ENCODE data around the gene KIAA1614. TPM values are rescaled to one million over a fixed set of nuclear protein-coding genes. Genes with fewer than 3 reads are reported as not detected.

Gene KIAA1614
- total RNA-seq, 4 donors from 2014 or later, result 2.5 to 7.7 (median 5.1) TPM

DNA sequence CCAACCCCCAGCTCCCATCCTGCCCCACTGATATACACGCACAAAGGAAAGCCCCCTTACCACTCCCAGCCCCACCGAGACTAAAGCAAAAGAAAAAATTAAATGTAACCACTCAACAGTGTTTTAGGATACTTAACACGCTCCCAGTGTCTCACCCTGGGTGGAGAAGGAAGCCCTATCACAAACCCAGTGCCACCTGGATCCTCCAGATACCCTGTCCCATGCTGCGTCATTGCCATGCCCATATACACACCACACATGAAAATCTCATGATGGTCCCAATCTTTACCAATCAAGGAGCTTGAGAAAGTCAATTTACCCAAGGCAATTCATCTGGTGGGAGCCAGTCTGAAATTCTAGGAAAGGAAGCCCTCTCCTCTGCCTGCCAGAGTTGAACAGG, 11.2 kb downstream of the KIAA1614 start:
- no peak for ATAC-seq (ENCODE audit: low FRiP score)
- TF ChIP-seq CTCF (IDR thresholded peaks at IDR 0.05), result no peak
- no peak for DNase-seq (ENCODE audit: low spot score)

DNA sequence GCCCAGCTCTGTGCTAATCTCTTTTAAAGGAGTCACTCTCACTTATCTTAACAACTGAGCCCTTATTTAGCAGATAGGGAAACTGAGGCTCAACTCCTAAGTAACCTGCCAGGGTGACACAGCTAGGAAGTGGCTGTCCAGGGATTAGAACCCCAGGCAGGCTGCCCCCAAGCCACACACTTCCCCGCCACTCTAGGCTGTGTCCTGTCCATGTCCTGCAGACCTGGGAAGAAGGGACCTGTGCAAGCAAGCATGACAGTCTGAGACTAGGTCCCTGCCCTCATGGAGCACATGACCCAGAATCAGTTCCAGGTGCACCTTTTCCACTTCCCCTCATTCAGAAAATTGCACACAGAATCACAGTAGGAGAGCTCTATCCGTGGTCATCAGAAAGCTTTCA, 12.2 kb downstream of the KIAA1614 start:
- TF ChIP-seq CTCF (IDR thresholded peaks at IDR 0.05), result no peak
- DNase-seq (ENCODE audit: low spot score) (no peak), ATAC-seq (ENCODE audit: low FRiP score) (no peak)

DNA sequence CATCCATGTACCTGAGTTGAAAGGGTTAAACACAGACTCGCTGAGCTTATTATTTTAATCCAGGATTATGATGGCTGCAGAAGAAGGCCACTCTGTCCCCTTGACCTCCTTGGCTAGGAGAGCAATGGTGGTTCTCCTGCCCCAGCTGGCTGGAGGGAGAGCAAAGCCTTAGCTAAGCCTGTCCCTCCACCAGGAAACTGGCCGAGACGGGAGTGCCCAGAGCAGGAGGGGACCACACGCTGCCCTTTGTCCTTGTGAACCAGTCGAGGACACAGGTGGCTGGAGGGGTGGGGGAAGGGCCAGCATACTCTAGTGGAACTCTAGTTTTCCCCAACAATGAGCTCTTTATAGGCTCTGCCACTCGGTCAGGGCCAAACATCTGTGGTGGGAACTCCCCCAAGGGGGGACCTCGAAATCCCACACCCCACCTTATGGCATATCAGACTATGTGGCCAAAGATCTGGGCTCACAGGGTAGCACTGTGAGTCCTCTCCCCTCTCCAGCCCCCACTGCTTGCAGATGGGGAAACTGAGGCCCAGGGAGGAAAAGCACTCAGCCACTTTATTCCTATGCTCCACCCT, 12.9 kb downstream of the KIAA1614 start:
- ATAC-seq (ENCODE audit: low FRiP score) (no peak), DNase-seq (ENCODE audit: low spot score) (no peak)
- no peak for TF ChIP-seq CTCF (IDR thresholded peaks at IDR 0.05)

- TF ChIP-seq CTCF (IDR thresholded peaks at IDR 0.05), result no peak
- no peak for DNase-seq (ENCODE audit: low spot score)
- ATAC-seq (ENCODE audit: low FRiP score), result no peak
These were observed 13.7 kb downstream of the KIAA1614 start for GRCh38 chr1:180926164-180926981.

GRCh38 chr1:180927348-180927747, 14.7 kb downstream of the KIAA1614 start:
- DNase-seq (ENCODE audit: low spot score) (no peak), ATAC-seq (ENCODE audit: low FRiP score) (no peak)
- no peak for TF ChIP-seq CTCF (IDR thresholded peaks at IDR 0.05)

GRCh38 chr1:180927841-180928240, 15.1 kb downstream of the KIAA1614 start:
- TF ChIP-seq CTCF (IDR thresholded peaks at IDR 0.05), result no peak
- DNase-seq (ENCODE audit: low spot score) (no peak), ATAC-seq (ENCODE audit: low FRiP score) (no peak)

Data from omental fat pad (tissue), 4 donors.